ENCODE results near the gene MAST1. TPM values are rescaled to one million over a fixed set of nuclear protein-coding genes. Genes with fewer than 3 reads are reported as not detected.

Gene MAST1
- polyA plus RNA-seq, 2 of the 4 experiments (the other 2 are of a cell fraction), result 1.4 to 2.2 TPM

- TF ChIP-seq ZNF302 (CRISPR knock-in tag; IDR thresholded peaks at IDR 0.05), result no peak
These were observed 9.1 kb downstream of the MAST1 start (continued) for GRCh38 chr19:12847159-12848139.

GRCh38 chr19:12856653-12857052 lies 18.3 kb downstream of the MAST1 start:
- ChIA-PET POLR2A (no interaction called here), CTCF (interaction anchor here (2.6 kb wide), 1 partner anchor 9 kb away, joined by 17 read pairs; no protein-coding TSS in a partner anchor)
- ATAC-seq (no peak), DNase-seq (ENCODE audit: low read depth in 1 of 2, low spot score in 1 of 2) (no peak), FAIRE-seq (no peak)
- 81% methylated on average over 1 of the region's 1 CpG for WGBS (ENCODE audit: missing lambda C conversion rate)
- no peak overlapping the region for H3K4me3 ChIP-seq
- no peaks in the 10 kb centered on the region for H3K4me1 ChIP-seq
- TF ChIP-seq RFX5 (IDR thresholded peaks at IDR 0.05) (no peak), RAD21 (conservative IDR thresholded peaks at IDR 0.05 in 1 of 2, IDR thresholded peaks at IDR 0.05 in 1 of 2) (no peak), ZFP36 (IDR thresholded peaks at IDR 0.05; ENCODE audit: borderline replicate concordance, partially characterized antibody) (no peak)
- TF ChIP-seq, protein P1, sequence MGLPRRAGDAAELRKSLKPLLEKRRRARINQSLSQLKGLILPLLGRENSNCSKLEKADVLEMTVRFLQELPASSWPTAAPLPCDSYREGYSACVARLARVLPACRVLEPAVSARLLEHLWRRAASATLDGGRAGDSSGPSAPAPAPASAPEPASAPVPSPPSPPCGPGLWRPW (IDR thresholded peaks at IDR 0.05), result no peak
- no peaks in the 10 kb centered on the region for H3K9me3 ChIP-seq
- H3K27ac ChIP-seq, result no peak overlapping the region
- no peak overlapping the region for H3K4me2 ChIP-seq

GRCh38 chr19:12858041-12858928 lies 20.0 kb downstream of the MAST1 start:
- Histone ChIP-seq H3K27ac (no peak overlapping the region), H3K4me1 (no peaks in the 10 kb centered on the region), H3K4me2 (no peak overlapping the region), H3K4me3 (no peak overlapping the region), H3K9me3 (no peaks in the 10 kb centered on the region)
- ChIA-PET POLR2A (interaction anchor here (0.6 kb wide), 1 partner anchor 1444 kb away, joined by 3 read pairs; no protein-coding TSS in a partner anchor), CTCF (interaction anchor here (0.6 to 2.6 kb wide), 3 partner anchors 11 to 101 kb away, joined by 4 to 17 read pairs (median 4); no protein-coding TSS in a partner anchor)
- DNase-seq (ENCODE audit: low read depth in 1 of 2, low spot score in 1 of 2), result no peak
- WGBS (ENCODE audit: missing lambda C conversion rate), result 90% methylated on average over 33 of the region's 35 CpGs
- FAIRE-seq, result no peak
- ATAC-seq, result no peak
- TF ChIP-seq E2F6 (IDR thresholded peaks at IDR 0.05; ENCODE audit: borderline replicate concordance, low read depth) (no peak), SREBF2 (IDR thresholded peaks at IDR 0.05) (no peak), CHD4 (IDR thresholded peaks at IDR 0.05; ENCODE audit: borderline replicate concordance) (no peak), RAD21 (conservative IDR thresholded peaks at IDR 0.05 in 1 of 2, IDR thresholded peaks at IDR 0.05 in 1 of 2) (no peak), JUNB (IDR thresholded peaks at IDR 0.05) (no peak), BHLHE40 (IDR thresholded peaks at IDR 0.05; ENCODE audit: low read depth, low read length) (no peak), MAFK (IDR thresholded peaks at IDR 0.05; ENCODE audit: partially characterized antibody) (no peak), JUN (IDR thresholded peaks at IDR 0.05) (no peak), RARB (CRISPR knock-in tag; IDR thresholded peaks at IDR 0.05) (no peak)

DNA sequence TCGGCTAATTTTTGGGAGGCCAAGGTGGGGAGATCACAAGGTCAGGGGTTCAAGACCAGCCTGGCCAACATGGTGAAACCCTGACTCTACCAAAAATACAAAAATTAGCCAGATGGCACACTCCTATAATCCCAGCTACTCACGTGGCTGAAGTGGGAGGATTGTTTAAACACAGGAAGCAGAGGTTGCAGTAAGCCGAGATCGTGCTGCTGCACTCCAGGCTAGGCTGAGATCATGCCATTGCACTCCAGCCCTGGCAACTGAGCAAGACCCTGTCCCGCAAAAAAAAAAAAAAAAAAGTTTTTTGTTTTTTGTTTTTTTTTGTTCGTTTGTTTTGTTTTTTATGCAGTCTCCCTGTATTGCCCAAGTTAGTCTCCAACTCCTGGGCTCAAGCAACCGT lies 21.2 kb downstream of the MAST1 start:
- CTCF ChIA-PET, result interaction anchor here (0.6 to 3.0 kb wide), 2 partner anchors 12 to 44 kb away, joined by 3 to 17 read pairs; no protein-coding TSS in a partner anchor
- ATAC-seq, result no peak
- no peak for DNase-seq (ENCODE audit: low read depth in 1 of 2, low spot score in 1 of 2)
- WGBS (ENCODE audit: missing lambda C conversion rate), result 66% methylated on average over 6 of the region's 7 CpGs
- no peak for FAIRE-seq
- Histone ChIP-seq H3K4me3 (no peak overlapping the region), H3K9me3 (no peaks in the 10 kb centered on the region), H3K4me1 (no peaks in the 10 kb centered on the region), H3K27ac (no peak overlapping the region), H3K4me2 (no peak overlapping the region)
- POLR2A ChIA-PET, result no interaction called here
- TF ChIP-seq ZNF302 (CRISPR knock-in tag; IDR thresholded peaks at IDR 0.05) (no peak), HEYL (CRISPR knock-in tag; IDR thresholded peaks at IDR 0.05) (no peak), POLR2A (IDR thresholded peaks at IDR 0.05; ENCODE audit: low read length) (no peak), RARB (CRISPR knock-in tag; IDR thresholded peaks at IDR 0.05) (no peak), MYC (IDR thresholded peaks at IDR 0.05; ENCODE audit: borderline replicate concordance, low read length) (no peak), ATOH8 (CRISPR knock-in tag; IDR thresholded peaks at IDR 0.05; ENCODE audit: low read depth) (no peak), ZFP36 (IDR thresholded peaks at IDR 0.05; ENCODE audit: borderline replicate concordance, partially characterized antibody) (no peak), FOXS1 (CRISPR knock-in tag; IDR thresholded peaks at IDR 0.05) (no peak), NFE2L2 (conservative IDR thresholded peaks at IDR 0.05; ENCODE audit: low read length) (no peak), GATA3 (IDR thresholded peaks at IDR 0.05; ENCODE audit: borderline replicate concordance) (no peak), JUNB (IDR thresholded peaks at IDR 0.05) (no peak), E2F6 (IDR thresholded peaks at IDR 0.05; ENCODE audit: borderline replicate concordance, low read depth) (no peak), HOXA7 (CRISPR knock-in tag; IDR thresholded peaks at IDR 0.05) (no peak), TFCP2L1 (CRISPR knock-in tag; IDR thresholded peaks at IDR 0.05) (no peak), EHMT2 (IDR thresholded peaks at IDR 0.05; ENCODE audit: low read depth) (no peak)
- TF ChIP-seq, protein P2, sequence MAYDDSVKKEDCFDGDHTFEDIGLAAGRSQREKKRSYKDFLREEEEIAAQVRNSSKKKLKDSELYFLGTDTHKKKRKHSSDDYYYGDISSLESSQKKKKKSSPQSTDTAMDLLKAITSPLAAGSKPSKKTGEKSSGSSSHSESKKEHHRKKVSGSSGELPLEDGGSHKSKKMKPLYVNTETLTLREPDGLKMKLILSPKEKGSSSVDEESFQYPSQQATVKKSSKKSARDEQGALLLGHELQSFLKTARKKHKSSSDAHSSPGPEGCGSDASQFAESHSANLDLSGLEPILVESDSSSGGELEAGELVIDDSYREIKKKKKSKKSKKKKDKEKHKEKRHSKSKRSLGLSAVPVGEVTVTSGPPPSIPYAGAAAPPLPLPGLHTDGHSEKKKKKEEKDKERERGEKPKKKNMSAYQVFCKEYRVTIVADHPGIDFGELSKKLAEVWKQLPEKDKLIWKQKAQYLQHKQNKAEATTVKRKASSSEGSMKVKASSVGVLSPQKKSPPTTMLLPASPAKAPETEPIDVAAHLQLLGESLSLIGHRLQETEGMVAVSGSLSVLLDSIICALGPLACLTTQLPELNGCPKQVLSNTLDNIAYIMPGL (CRISPR knock-in tag; IDR thresholded peaks at IDR 0.05; ENCODE audit: borderline replicate concordance), result no peak

Data from A549 (cell line).